K562 (cell line): ENCODE data around the gene ERCC1.

ENCODE experiments used
- CBX3 ChIP-seq, 2 experiments: IDR thresholded peaks; 1 replicate in 1 of 2; 2 replicates in 1 of 2; pipeline ENCODE4 v1.6.1; 2012; ENCODE audit warnings: inconsistent platforms in 2 of 2, low read length in 2 of 2, borderline replicate concordance in 1 of 2, control low read depth in 1 of 2
- ZNF184 ChIP-seq: sonication (generic); formaldehyde crosslinking; IDR thresholded peaks from 2 replicates; pipeline ENCODE4 v1.5.0; 2020; ENCODE audit warnings: missing genetic modification reagents

GRCh38 chr19:45402298-45403061 lies 21.2 kb downstream of the ERCC1 start:
- no peak for TF ChIP-seq CBX3 (IDR thresholded peaks at IDR 0.05; ENCODE audit: borderline replicate concordance in 1 of 2, low read length in 2 of 2)
- no peak for TF ChIP-seq ZNF184 (CRISPR knock-in tag)
